Hematopoietic multipotent progenitor cell treated with erythropoietin and hydrocortisone succinate and interleukin-3 and kit ligand, for 15 days (in vitro differentiated cells): ENCODE data around the gene ASTN1.

Experiments
- DNase-seq: peaks from one replicate; pipeline ENCODE4 v3.0.0-alpha.2; 2015; ENCODE audit warnings: low spot score

The ASTN1 gene

DNA sequence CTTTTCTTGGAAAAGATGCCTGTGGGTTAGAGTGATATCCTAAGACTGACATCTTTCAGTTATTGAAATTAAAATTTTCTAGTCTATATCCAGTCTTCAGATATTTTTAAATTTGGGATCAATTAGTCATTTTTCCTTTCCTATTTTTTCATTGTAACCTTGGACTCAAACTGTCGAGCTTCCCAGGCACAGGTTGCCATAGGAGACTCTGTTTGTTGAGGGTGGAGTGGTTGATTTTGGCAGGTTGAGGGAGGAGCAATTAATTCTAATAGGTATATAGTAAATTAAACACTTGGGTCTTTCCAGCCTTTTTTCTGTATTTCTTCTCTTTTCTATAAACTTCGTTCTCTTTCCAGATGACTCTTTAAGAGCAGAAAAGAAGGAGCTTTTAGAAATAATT is 326.8 kb downstream of the ASTN1 start:
- no peak for DNase-seq

DNA sequence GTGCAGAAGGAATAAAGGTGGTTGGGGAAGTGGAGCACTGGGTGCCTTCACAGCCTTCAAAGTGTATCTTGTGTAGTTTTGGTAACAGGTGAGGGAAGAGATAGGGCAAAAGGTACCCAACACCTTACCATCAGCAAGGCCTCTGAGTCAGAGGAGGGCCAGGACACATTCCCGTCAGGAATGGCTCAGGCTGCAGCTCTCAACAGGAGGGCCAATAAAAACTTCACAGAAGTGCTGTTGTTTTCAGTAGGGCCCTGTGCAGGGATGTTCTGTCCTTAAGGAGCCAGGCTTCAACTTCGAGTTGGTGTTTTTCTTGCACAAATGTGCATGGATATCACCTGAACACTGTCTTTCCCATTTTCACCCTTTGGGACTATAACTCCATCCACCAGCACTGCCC is 333.4 kb downstream of the ASTN1 start:
- no peak for DNase-seq

DNA sequence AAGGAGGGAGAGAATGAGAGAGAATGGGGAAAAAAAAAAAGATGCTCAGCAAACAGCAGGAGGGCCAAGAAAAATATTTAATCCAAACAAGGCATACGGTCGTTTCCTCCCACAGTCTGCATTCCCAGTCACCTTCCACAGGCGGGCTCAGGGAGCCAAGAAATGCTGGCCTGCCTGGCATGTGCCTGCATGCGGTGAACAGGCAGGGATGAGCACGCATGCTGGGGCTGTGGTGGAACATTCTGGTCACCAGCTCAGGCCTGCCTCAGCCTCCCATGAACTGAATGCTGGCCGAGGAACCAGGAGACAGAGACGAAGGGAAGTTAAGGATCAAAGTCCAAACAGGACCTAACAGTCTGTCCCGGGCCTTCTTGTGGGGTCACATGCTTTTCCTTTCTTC is 335.3 kb downstream of the ASTN1 start:
- DNase-seq: no peak

DNA sequence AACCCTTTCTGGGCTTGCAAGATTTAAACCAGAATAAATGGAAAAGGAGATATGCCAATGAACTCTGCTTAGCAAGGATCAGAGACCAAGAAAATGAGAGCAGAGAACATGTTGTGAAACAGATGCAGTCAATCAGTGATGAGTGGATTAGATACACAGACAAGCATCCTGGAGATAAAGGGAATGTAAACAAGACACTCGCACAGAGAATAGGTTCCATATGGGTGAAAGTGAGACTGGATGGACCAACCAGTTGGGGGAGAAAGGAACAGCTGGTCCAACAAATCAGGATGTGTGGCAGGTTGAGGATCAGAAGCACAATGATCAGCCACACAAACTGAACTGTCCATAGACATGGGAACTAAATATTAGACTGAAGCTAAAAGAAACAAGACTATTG is 338.2 kb downstream of the ASTN1 start:
- no peak for DNase-seq

DNA sequence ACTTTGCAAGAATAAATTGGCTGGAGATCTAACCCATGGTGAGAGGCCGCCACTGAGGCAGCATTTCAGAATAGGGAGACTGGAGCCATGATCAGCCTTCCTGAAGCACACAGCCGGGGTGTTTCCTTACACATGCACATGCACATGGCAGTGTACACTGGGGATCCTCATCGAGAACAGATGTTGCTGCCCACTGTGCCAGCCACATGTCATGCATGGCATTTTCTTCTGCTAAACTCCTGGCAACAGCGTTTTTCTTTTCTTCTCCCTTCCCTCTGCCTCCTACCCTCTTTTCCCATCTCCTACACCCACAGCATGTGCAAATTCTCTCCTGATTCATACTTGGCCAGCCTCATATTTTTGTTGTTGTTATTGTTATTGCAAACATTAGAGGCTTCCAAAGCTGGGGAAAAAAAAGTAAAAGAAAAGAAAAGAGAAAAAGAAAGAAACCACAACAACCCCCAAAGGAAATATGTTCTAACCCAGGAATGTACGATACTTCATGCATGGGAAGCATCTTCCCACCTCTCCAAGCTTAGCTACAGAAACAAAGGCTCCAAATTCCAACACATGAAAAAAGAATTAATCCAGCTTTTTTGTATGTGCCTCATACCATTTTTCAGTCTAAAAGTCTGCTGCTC is 344.0 kb downstream of the ASTN1 start:
- DNase-seq: no peak

DNA sequence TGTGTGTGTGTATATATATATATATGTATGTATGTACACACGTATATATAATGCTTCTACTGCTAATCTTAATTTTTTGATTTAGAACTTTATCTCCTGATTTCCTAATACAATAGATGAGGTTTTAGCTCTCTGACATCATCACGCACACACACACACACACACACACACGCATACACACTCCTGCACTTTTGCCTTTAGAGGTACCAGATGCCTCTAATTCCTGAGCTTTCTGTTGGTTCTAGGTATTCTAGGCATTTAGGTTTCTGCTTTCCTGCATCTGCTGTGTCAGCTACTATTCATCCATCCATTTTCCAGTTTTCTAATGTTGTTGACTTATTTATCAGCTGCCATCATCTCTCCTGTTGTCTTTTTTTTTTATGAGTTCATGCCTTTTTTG is 348.3 kb downstream of the ASTN1 start:
- no peak for DNase-seq

DNA sequence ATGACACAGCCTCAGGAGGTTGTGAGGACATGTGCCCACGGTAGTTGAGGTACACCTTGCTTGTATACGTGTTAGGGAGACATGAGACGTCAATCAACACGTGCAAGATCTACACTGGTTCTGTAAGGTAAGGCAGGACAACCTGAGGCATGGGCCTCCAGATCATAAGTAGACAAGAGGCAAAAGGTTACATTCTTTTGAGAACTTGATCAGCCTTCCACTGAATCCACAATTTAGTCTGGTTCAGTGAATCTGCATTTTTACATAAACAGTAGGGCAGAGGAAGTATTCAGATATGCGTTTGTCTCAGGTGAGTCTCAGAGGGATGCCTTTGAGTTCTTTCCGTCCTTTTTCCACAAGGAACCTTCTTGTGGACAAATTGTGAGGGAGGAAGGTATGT is 348.9 kb downstream of the ASTN1 start:
- DNase-seq: no peak

DNA sequence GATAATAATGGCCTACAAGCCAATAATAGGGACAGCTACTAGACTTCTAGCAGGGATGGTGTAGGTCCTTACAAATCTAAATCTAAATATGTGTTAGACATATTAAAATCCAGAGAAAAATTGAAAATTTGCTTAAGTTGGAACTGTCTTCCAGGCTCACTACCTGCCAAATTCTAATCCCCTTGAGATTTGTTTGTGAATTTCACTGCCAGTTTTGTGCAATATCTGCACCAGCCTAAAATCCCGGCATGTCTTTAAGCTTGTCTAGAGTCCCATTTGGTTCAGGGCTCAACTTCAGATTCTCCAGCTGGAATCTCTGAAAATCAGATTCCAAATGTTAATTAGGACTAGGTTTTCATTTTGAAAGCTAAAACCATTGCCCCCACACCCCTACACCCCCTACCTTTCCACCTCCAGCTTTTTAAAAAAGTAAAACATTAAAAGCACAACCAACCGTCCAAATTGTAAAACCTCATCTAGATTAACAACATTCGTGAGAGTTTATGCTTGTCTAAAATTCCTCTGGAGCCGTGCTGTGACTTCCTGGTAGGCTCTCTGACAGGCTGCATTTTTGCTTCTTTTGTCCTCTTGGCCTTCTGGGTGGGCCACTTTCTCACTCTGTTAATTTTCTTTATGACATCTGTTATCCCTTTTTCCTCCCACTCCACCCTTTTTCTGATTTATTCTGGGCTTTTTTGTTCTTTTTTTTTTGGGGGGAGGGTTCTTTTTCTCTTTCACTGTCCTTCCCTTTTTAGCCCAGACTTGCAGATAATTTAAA is 352.8 kb downstream of the ASTN1 start:
- no peak for DNase-seq

DNA sequence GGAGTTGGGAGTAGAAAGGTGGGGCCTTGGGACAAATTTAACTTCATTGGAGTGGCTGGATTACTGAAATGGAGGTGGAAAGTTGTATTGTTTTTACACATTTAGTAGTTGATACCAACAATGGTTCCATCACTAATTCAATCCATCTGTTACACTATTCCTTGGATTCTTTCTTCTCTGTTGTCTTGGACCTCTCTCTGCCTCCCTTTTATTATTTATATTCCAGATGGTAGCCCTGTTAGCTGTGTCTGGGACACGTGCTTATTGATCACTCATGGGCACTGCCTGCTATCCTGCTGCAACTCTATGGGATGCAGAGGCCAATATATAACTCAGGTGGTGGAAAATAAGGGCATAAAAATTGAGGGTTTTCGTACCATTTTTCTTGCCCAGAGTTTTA is 355.2 kb downstream of the ASTN1 start:
- DNase-seq: no peak
